WTC11 (cell line): ENCODE results near the gene DACT3.

Experiments used
- AFF4 ChIP-seq: sonication (generic); formaldehyde crosslinking; IDR thresholded peaks from 2 replicates; pipeline ENCODE4 v1.8.1; 2023; ENCODE audit warnings: mild to moderate bottlenecking, missing genetic modification reagents, borderline replicate concordance
- CTCF ChIP-seq: fragments of 200-600 bp; IDR thresholded peaks from 2 replicates; pipeline ENCODE4 v1.8.0; 2022; ENCODE audit warnings: antibody characterized with exemption
- ELF4 ChIP-seq: sonication (generic); formaldehyde crosslinking; IDR thresholded peaks from 2 replicates; pipeline ENCODE4 v1.8.1; 2022; ENCODE audit warnings: low read depth, mild to moderate bottlenecking, moderate library complexity, missing genetic modification reagents
- IRF1 ChIP-seq: sonication (generic); formaldehyde crosslinking; IDR thresholded peaks from 2 replicates; pipeline ENCODE4 v1.8.0; 2023; ENCODE audit warnings: missing genetic modification reagents
- PRDM15 ChIP-seq: sonication (generic); formaldehyde crosslinking; IDR thresholded peaks from 2 replicates; pipeline ENCODE4 v1.8.0; 2022; ENCODE audit warnings: missing genetic modification reagents
- ZNF138 ChIP-seq: sonication (generic); formaldehyde crosslinking; conservative IDR thresholded peaks from 2 replicates; pipeline ENCODE4 v1.8.1; 2022; ENCODE audit warnings: mild to moderate bottlenecking, moderate library complexity, missing genetic modification reagents
- ZNF219 ChIP-seq: sonication (generic); formaldehyde crosslinking; IDR thresholded peaks from 2 replicates; pipeline ENCODE4 v1.8.0; 2023; ENCODE audit warnings: missing genetic modification reagents, mild to moderate bottlenecking, borderline replicate concordance
- ZNF512 ChIP-seq: sonication (generic); formaldehyde crosslinking; IDR thresholded peaks from 2 replicates; pipeline ENCODE4 v1.8.1; 2022; ENCODE audit warnings: missing genetic modification reagents, borderline replicate concordance

GRCh38 chr19:46696866-46697203, 35.9 kb upstream of the DACT3 start:
- TF ChIP-seq IRF1 (CRISPR knock-in tag) (no peak), CTCF (no peak), PRDM15 (no peak), ZNF219 (CRISPR knock-in tag) (no peak), AFF4 (CRISPR knock-in tag) (no peak), ZNF138 (no peak), ZNF512 (CRISPR knock-in tag) (no peak), ELF4 (CRISPR knock-in tag) (no peak)
